HG02840 (cell line): ENCODE measurements around the gene GPER1.

Experiments
- ATAC-seq: cut with Tn5 transposase; IDR thresholded peaks from one replicate; pipeline ENCODE4 v1.9.1; 2021; ENCODE audit warnings: mild to moderate bottlenecking, moderate library complexity, moderate number of reproducible peaks; ENCODE audit not compliant: unreplicated experiment, low FRiP score

The GPER1 gene

GRCh38 chr7:1086588-1087464, 1.1 kb upstream of the GPER1 start:
- peak; percentile 73 for ATAC-seq

- ATAC-seq: no peak
These were observed 473 bp upstream of the GPER1 start for GRCh38 chr7:1087465-1087814.

GRCh38 chr7:1090236-1090635, 2.3 kb downstream of the GPER1 start:
- ATAC-seq: no peak

GRCh38 chr7:1090686-1091643, 3.1 kb downstream of the GPER1 start:
- ATAC-seq: no peak

- ATAC-seq: no peak
These were observed 3.7 kb downstream of the GPER1 start for GRCh38 chr7:1091644-1092027.

GRCh38 chr7:1092161-1092632, 4.3 kb downstream of the GPER1 start:
- no peak for ATAC-seq

GRCh38 chr7:1092806-1093501, 5.0 kb downstream of the GPER1 start:
- no peak for ATAC-seq

GRCh38 chr7:1093502-1093843, 5.6 kb downstream of the GPER1 start:
- ATAC-seq: no peak

GRCh38 chr7:1093916-1094508, 6.1 kb downstream of the GPER1 start:
- ATAC-seq: no peak

GRCh38 chr7:1094870-1095269, 7.0 kb downstream of the GPER1 start:
- ATAC-seq: no peak

- ATAC-seq: no peak
These were observed 7.8 kb downstream of the GPER1 start for GRCh38 chr7:1095621-1096155.

- ATAC-seq: no peak
These were observed 8.5 kb downstream of the GPER1 start for GRCh38 chr7:1096156-1097119.

- no peak for ATAC-seq
These were observed 9.2 kb downstream of the GPER1 start for GRCh38 chr7:1097120-1097504.

GRCh38 chr7:1098243-1099153, 10.6 kb downstream of the GPER1 start:
- no peak for ATAC-seq

- ATAC-seq: no peak
These were observed 11.2 kb downstream of the GPER1 start for GRCh38 chr7:1099154-1099542.

GRCh38 chr7:1099637-1100036, 11.7 kb downstream of the GPER1 start:
- ATAC-seq: no peak

GRCh38 chr7:1100386-1100785, 12.5 kb downstream of the GPER1 start:
- no peak for ATAC-seq
